Neural progenitor cell (in vitro differentiated cells): Measurements from ENCODE around the gene MAP2K7. TPM values are rescaled to one million over a fixed set of nuclear protein-coding genes. Genes with fewer than 3 reads are reported as not detected.

Experiments
- DNase-seq: peaks from one replicate; pipeline ENCODE4 v3.0.0-alpha.2; 2016; ENCODE audit warnings: low spot score
- H2AFZ ChIP-seq: fragments of 200-600 bp; sonication (generic); replicated peaks from 2 replicates; pipeline ENCODE4 v1.6.1; 2016; ENCODE audit warnings: antibody characterized with exemption
- H3F3A ChIP-seq: fragments of 200-600 bp; sonication (generic); 2 replicates; pipeline ENCODE4 v1.6.1; 2016; ENCODE audit warnings: antibody characterized with exemption, low read depth
- H3K27ac ChIP-seq: fragments of 200-600 bp; sonication (generic); 2 replicates; pipeline ENCODE4 v1.5.1; 2016; ENCODE audit warnings: mild to moderate bottlenecking
- H3K27me3 ChIP-seq: fragments of 200-600 bp; sonication (generic); 2 replicates; pipeline ENCODE4 v1.6.1; 2016; ENCODE audit warnings: mild to moderate bottlenecking, moderate library complexity
- H3K36me3 ChIP-seq: fragments of 200-600 bp; sonication (generic); 2 replicates; pipeline ENCODE4 v1.5.1; 2016
- H3K4me1 ChIP-seq: fragments of 200-600 bp; sonication (generic); 2 replicates; pipeline ENCODE4 v1.6.1; 2016; ENCODE audit warnings: mixed run types
- H3K4me2 ChIP-seq: fragments of 200-600 bp; sonication (generic); 2 replicates; pipeline ENCODE4 v1.6.1; 2016
- H3K4me3 ChIP-seq: fragments of 200-600 bp; sonication (generic); 2 replicates; pipeline ENCODE4 v1.5.1; 2016
- H3K79me2 ChIP-seq: fragments of 200-600 bp; sonication (generic); 2 replicates; pipeline ENCODE4 v1.6.1; 2016; ENCODE audit warnings: low read depth
- H3K9ac ChIP-seq: fragments of 200-600 bp; sonication (generic); 2 replicates; pipeline ENCODE4 v1.6.1; 2016
- H3K9me3 ChIP-seq: fragments of 200-600 bp; sonication (generic); 2 replicates; pipeline ENCODE4 v1.5.1; 2016; ENCODE audit warnings: low read depth
- H4K20me1 ChIP-seq: fragments of 200-600 bp; sonication (generic); 2 replicates; pipeline ENCODE4 v1.6.1; 2016; ENCODE audit warnings: low read depth
- H3K27ac Mint-ChIP-seq: 3 replicates; pipeline ENCODE4 v1.8.0; 2021; ENCODE audit warnings: mixed read lengths
- H3K27me3 Mint-ChIP-seq: 2 replicates; pipeline ENCODE4 v1.8.0; 2022; ENCODE audit warnings: low read depth, mild to moderate bottlenecking, inconsistent platforms, moderate library complexity, mixed read lengths; ENCODE audit not compliant: insufficient read depth
- H3K36me3 Mint-ChIP-seq: 3 replicates; pipeline ENCODE4 v1.8.0; 2021; ENCODE audit warnings: mixed read lengths
- H3K4me1 Mint-ChIP-seq: 3 replicates; pipeline ENCODE4 v1.8.0; 2021; ENCODE audit warnings: mixed read lengths
- H3K4me3 Mint-ChIP-seq: 3 replicates; pipeline ENCODE4 v1.8.0; 2021; ENCODE audit warnings: mild to moderate bottlenecking, moderate library complexity, mixed read lengths
- H3K9me3 Mint-ChIP-seq: 3 replicates; pipeline ENCODE4 v1.8.0; 2020; ENCODE audit warnings: mixed read lengths
- CTCF ChIP-seq: fragments of 200-600 bp; sonication (generic); IDR thresholded peaks from 2 replicates; pipeline ENCODE4 v1.5.1; 2017; ENCODE audit warnings: antibody characterized with exemption, mild to moderate bottlenecking
- EZH2 ChIP-seq: fragments of 200-600 bp; sonication (generic); IDR thresholded peaks from 2 replicates; pipeline ENCODE4 v1.6.1; 2017; ENCODE audit warnings: antibody characterized with exemption, mild to moderate bottlenecking, moderate library complexity
- EZH2phosphoT487 ChIP-seq: fragments of 200-600 bp; sonication (generic); IDR thresholded peaks from 2 replicates; pipeline ENCODE4 v1.6.1; 2017; ENCODE audit warnings: antibody characterized with exemption
- total RNA-seq: library from RNA; depleted of rRNA; stranded (reverse); fragments of >200 nt; gene quantifications from 2 replicates; pipeline ENCODE4 v1.2.3, GENCODE V29; 2015; ENCODE audit warnings: low replicate concordance

The MAP2K7 gene
- total RNA-seq, 1 donor from 2014 or later: 14.4 TPM

GRCh38 chr19:7924241-7924640 is 20.6 kb downstream of the MAP2K7 start:
- Histone ChIP-seq H3K27ac (no peak overlapping the region), H3K4me1 (peaks cover 8% of the 10 kb centered on the region), H3K9me3 (no peaks in the 10 kb centered on the region), H3K4me2 (no peak overlapping the region), H3K79me2 (peaks cover 8% of the 10 kb centered on the region), H3K4me3 (no peak overlapping the region), H3K27me3 (peaks cover 6% of the 10 kb centered on the region), H2AFZ (no peak overlapping the region), H3K36me3 (no peaks in the 10 kb centered on the region), H3F3A (peaks cover 57% of the 10 kb centered on the region), H3K9ac (no peak overlapping the region), H4K20me1 (peaks cover 66% of the 10 kb centered on the region)
- Mint-ChIP-seq H3K4me3 (peak overlapping the region; percentile 84), H3K9me3 (no peaks in the 10 kb centered on the region), H3K27me3 (peaks cover 19% of the 10 kb centered on the region), H3K27ac (no peak overlapping the region), H3K36me3 (peaks cover 7% of the 10 kb centered on the region), H3K4me1 (peaks cover 43% of the 10 kb centered on the region)
- TF ChIP-seq EZH2phosphoT487 (no peak), EZH2 (no peak), CTCF (no peak)
- no peak for DNase-seq

GRCh38 chr19:7924651-7925170 is 21.0 kb downstream of the MAP2K7 start:
- Histone ChIP-seq H3F3A (peaks cover 57% of the 10 kb centered on the region), H3K4me2 (peak overlapping the region; percentile 84), H4K20me1 (peaks cover 66% of the 10 kb centered on the region), H3K79me2 (peaks cover 8% of the 10 kb centered on the region), H3K36me3 (no peaks in the 10 kb centered on the region), H3K4me3 (peak overlapping the region; percentile 60), H3K4me1 (peaks cover 6% of the 10 kb centered on the region), H3K9ac (no peak overlapping the region), H3K27ac (no peak overlapping the region), H3K27me3 (peaks cover under 1% of the 10 kb centered on the region), H3K9me3 (no peaks in the 10 kb centered on the region), H2AFZ (no peak overlapping the region)
- H3K9me3 Mint-ChIP-seq: no peaks in the 10 kb centered on the region
- DNase-seq: peak; percentile 39
- H3K4me1 Mint-ChIP-seq: peaks cover 41% of the 10 kb centered on the region
- H3K27ac Mint-ChIP-seq: no peak overlapping the region
- peaks cover 7% of the 10 kb centered on the region for H3K36me3 Mint-ChIP-seq
- peak overlapping the region; percentile 64 for H3K4me3 Mint-ChIP-seq
- peaks cover 17% of the 10 kb centered on the region for H3K27me3 Mint-ChIP-seq
- TF ChIP-seq EZH2 (no peak), EZH2phosphoT487 (no peak), CTCF (no peak)

- no peaks in the 10 kb centered on the region for H3K36me3 ChIP-seq
- H3K4me3 Mint-ChIP-seq: peak overlapping the region; percentile 95
- H3K9ac ChIP-seq: no peak overlapping the region
- H3F3A ChIP-seq: peaks cover 51% of the 10 kb centered on the region
- DNase-seq: peak; percentile 96
- peaks cover 37% of the 10 kb centered on the region for H3K4me1 Mint-ChIP-seq
- no peaks in the 10 kb centered on the region for H3K9me3 Mint-ChIP-seq
- no peak overlapping the region for H2AFZ ChIP-seq
- H4K20me1 ChIP-seq: peaks cover 66% of the 10 kb centered on the region
- no peaks in the 10 kb centered on the region for H3K27me3 ChIP-seq
- H3K27ac Mint-ChIP-seq: peak overlapping the region; percentile 97
- no peaks in the 10 kb centered on the region for H3K9me3 ChIP-seq
- H3K27ac ChIP-seq: no peak overlapping the region
- H3K4me3 ChIP-seq: peak overlapping the region; percentile 60
- peaks cover 8% of the 10 kb centered on the region for H3K79me2 ChIP-seq
- peaks cover 7% of the 10 kb centered on the region for H3K36me3 Mint-ChIP-seq
- peaks cover 13% of the 10 kb centered on the region for H3K27me3 Mint-ChIP-seq
- peaks cover 4% of the 10 kb centered on the region for H3K4me1 ChIP-seq
- TF ChIP-seq CTCF (peak; percentile 96), EZH2phosphoT487 (no peak), EZH2 (no peak)
- H3K4me2 ChIP-seq: peak overlapping the region; percentile 84
Measured at GRCh38 chr19:7925171-7925851, 21.6 kb downstream of the MAP2K7 start.
